H9 (cell line): Measurements from ENCODE around the gene SIGLEC9. TPM values are rescaled to one million over a fixed set of nuclear protein-coding genes. Genes with fewer than 3 reads are reported as not detected.
A peak's percentile ranks its signal among the peaks of the same experiment; 100 is the strongest.
"Not testable (repeated sequence)": the region's sequence is repeated elsewhere in the genome, so short reads cannot be mapped to it uniquely, and the experiment has no call there.

Experiments
- DNase-seq: peaks from one replicate; pipeline ENCODE4 v3.0.0-alpha.2; 2017
- H2AFZ ChIP-seq: one replicate; pipeline ENCODE4 v1.6.1; 2013; ENCODE audit warnings: mild to moderate bottlenecking, low read length, control low read depth, moderate library complexity
- H2AK5ac ChIP-seq: 2 replicates; pipeline ENCODE4 v1.6.1; 2013; ENCODE audit warnings: low read length, control low read depth, mixed read lengths; ENCODE audit not compliant: insufficient read length
- H2BK120ac ChIP-seq: one replicate; pipeline ENCODE4 v1.6.1; 2013; ENCODE audit warnings: low read depth, mild to moderate bottlenecking, low read length, control low read depth, inconsistent platforms; ENCODE audit not compliant: poor library complexity, severe bottlenecking
- H2BK12ac ChIP-seq: 2 replicates; pipeline ENCODE4 v1.6.1; 2013; ENCODE audit warnings: low read length, control low read depth, mixed read lengths, low read depth; ENCODE audit not compliant: insufficient read length
- H2BK15ac ChIP-seq: 2 replicates; pipeline ENCODE4 v1.6.1; 2013; ENCODE audit warnings: low read depth, low read length, control low read depth
- H2BK20ac ChIP-seq: one replicate; pipeline ENCODE4 v1.6.1; 2013; ENCODE audit warnings: low read depth, mild to moderate bottlenecking, low read length, control low read depth, inconsistent platforms; ENCODE audit not compliant: poor library complexity, severe bottlenecking
- H2BK5ac ChIP-seq: 2 replicates; pipeline ENCODE4 v1.6.1; 2013; ENCODE audit warnings: low read length, control low read depth, mixed read lengths; ENCODE audit not compliant: insufficient read length
- H3K14ac ChIP-seq: 2 replicates; pipeline ENCODE4 v1.6.1; 2013; ENCODE audit warnings: low read length, control low read depth; ENCODE audit not compliant: insufficient read depth
- H3K18ac ChIP-seq: 2 replicates; pipeline ENCODE4 v1.6.1; 2013; ENCODE audit warnings: low read depth, mild to moderate bottlenecking, mixed read lengths, low read length, control low read depth; ENCODE audit not compliant: insufficient read length
- H3K23ac ChIP-seq: 2 replicates; pipeline ENCODE4 v1.6.1; 2013; ENCODE audit warnings: low read length, control low read depth, mixed read lengths, low read depth; ENCODE audit not compliant: insufficient read length
- H3K23me2 ChIP-seq: 2 replicates; pipeline ENCODE4 v1.6.1; 2013; ENCODE audit warnings: low read depth, mild to moderate bottlenecking, mixed read lengths, low read length, control low read depth; ENCODE audit not compliant: insufficient read length, poor library complexity, severe bottlenecking
- H3K27ac ChIP-seq: 2 replicates; pipeline ENCODE4 v1.5.1; 2013; ENCODE audit warnings: low read length, control low read depth, mixed read lengths, low read depth; ENCODE audit not compliant: insufficient read length
- H3K27me3 ChIP-seq: 2 replicates; pipeline ENCODE4 v1.6.1; 2013; ENCODE audit warnings: low read length, control low read depth, inconsistent platforms; ENCODE audit not compliant: insufficient read depth
- H3K4ac ChIP-seq: 2 replicates; pipeline ENCODE4 v1.6.1; 2013; ENCODE audit warnings: low read depth, mild to moderate bottlenecking, control low read depth, inconsistent platforms, low read length, moderate library complexity
- H3K4me1 ChIP-seq: 2 replicates; pipeline ENCODE4 v1.6.1; 2013; ENCODE audit warnings: low read length, control low read depth, inconsistent platforms; ENCODE audit not compliant: insufficient read depth
- H3K4me2 ChIP-seq: 2 replicates; pipeline ENCODE4 v1.6.1; 2013; ENCODE audit warnings: low read length, control low read depth, mixed read lengths; ENCODE audit not compliant: insufficient read length, insufficient read depth
- H3K56ac ChIP-seq: 2 replicates; pipeline ENCODE4 v1.6.1; 2013; ENCODE audit warnings: low read depth, mild to moderate bottlenecking, mixed read lengths, low read length, control low read depth; ENCODE audit not compliant: insufficient read length
- H3K79me1 ChIP-seq: 2 replicates; pipeline ENCODE4 v1.6.1; 2013; ENCODE audit warnings: low read depth, mild to moderate bottlenecking, moderate library complexity, low read length, control low read depth, inconsistent platforms; ENCODE audit not compliant: insufficient read depth, poor library complexity, severe bottlenecking
- H3K79me2 ChIP-seq: 2 replicates; pipeline ENCODE4 v1.6.1; 2013; ENCODE audit warnings: low read length, control low read depth, inconsistent platforms; ENCODE audit not compliant: insufficient read depth
- H3K9ac ChIP-seq: 2 replicates; pipeline ENCODE4 v1.6.1; 2013; ENCODE audit warnings: low read length, control low read depth, mixed read lengths; ENCODE audit not compliant: insufficient read length; ENCODE audit errors: extremely low read depth
- H3K9me3 ChIP-seq: one replicate; pipeline ENCODE4 v1.6.1; 2013; ENCODE audit warnings: low read depth, low read length, inconsistent platforms; ENCODE audit not compliant: control insufficient read depth
- H3T11ph ChIP-seq: one replicate; pipeline ENCODE4 v1.6.1; 2013; ENCODE audit warnings: mild to moderate bottlenecking, low read length, control low read depth, inconsistent platforms
- H4K20me1 ChIP-seq: one replicate; pipeline ENCODE4 v1.6.1; 2013; ENCODE audit not compliant: control insufficient read depth, insufficient read length, insufficient read depth
- H4K5ac ChIP-seq: 2 replicates; pipeline ENCODE4 v1.6.1; 2013; ENCODE audit warnings: low read depth, mild to moderate bottlenecking, mixed read lengths, low read length, control low read depth; ENCODE audit not compliant: insufficient read length
- H4K8ac ChIP-seq: replicated peaks from 2 replicates; pipeline ENCODE4 v1.6.1; 2013; ENCODE audit warnings: low read length, control low read depth, mixed read lengths, low read depth; ENCODE audit not compliant: insufficient read length
- H4K91ac ChIP-seq: 2 replicates; pipeline ENCODE4 v1.6.1; 2013; ENCODE audit warnings: low read depth, mild to moderate bottlenecking, moderate library complexity, mixed read lengths, low read length, control low read depth; ENCODE audit not compliant: insufficient read length
- H3K27ac Mint-ChIP-seq, 3 experiments: 2 replicates in 2 of 3; 3 replicates in 1 of 3; pipeline ENCODE4 v1.8.0; 2020 to 2021; ENCODE audit warnings: mixed read lengths in 3 of 3, mild to moderate bottlenecking in 1 of 3, moderate library complexity in 1 of 3
- H3K27me3 Mint-ChIP-seq: 2 replicates; pipeline ENCODE4 v1.8.0; 2021; ENCODE audit warnings: low read depth, mild to moderate bottlenecking, moderate library complexity, mixed read lengths
- H3K36me3 Mint-ChIP-seq, 3 experiments: 2 replicates in 2 of 3; 3 replicates in 1 of 3; pipeline ENCODE4 v1.8.0; 2020 to 2021; ENCODE audit warnings: low read depth in 3 of 3, mixed read lengths in 3 of 3; ENCODE audit not compliant: insufficient read depth in 1 of 3
- H3K4me1 Mint-ChIP-seq, 2 experiments: 2 replicates each; pipeline ENCODE4 v1.8.0; 2020; ENCODE audit warnings: mixed read lengths in 2 of 2
- H3K4me3 Mint-ChIP-seq, 2 experiments: 2 replicates in 1 of 2; 3 replicates in 1 of 2; pipeline ENCODE4 v1.8.0; 2020 to 2021; ENCODE audit warnings: mild to moderate bottlenecking in 2 of 2, mixed read lengths in 2 of 2, moderate library complexity in 1 of 2
- H3K9me3 Mint-ChIP-seq, 2 experiments: 2 replicates in 1 of 2; 3 replicates in 1 of 2; pipeline ENCODE4 v1.8.0; 2020; ENCODE audit warnings: mild to moderate bottlenecking in 2 of 2, mixed read lengths in 2 of 2, moderate library complexity in 1 of 2
- CTCF ChIP-seq: fragments of 200-600 bp; sonication (generic); conservative IDR thresholded peaks from 3 replicates; pipeline ENCODE4 v1.8.0; 2021; ENCODE audit warnings: antibody characterized with exemption, mild to moderate bottlenecking
- WGBS: extraction: QIAGEN DNeasy Blood & Tissue Kit; methylation state at CpG from one replicate; pipeline ENCODE4 v1.1.7; 2013; ENCODE audit warnings: missing lambda C conversion rate, low lambda C conversion rate, mixed read lengths; ENCODE audit not compliant: insufficient read length; ENCODE audit errors: extremely low coverage; 5-methylcytosine and 5-hydroxymethylcytosine counted together
- total RNA-seq: library from RNA; stranded (reverse); gene quantifications from 2 replicates; pipeline ENCODE4 v1.2.1, GENCODE V29; 2021

The SIGLEC9 gene
- total RNA-seq, 1 experiment from 2014 or later = not detected

GRCh38 chr19:51142119-51142518 is 17.4 kb downstream of the SIGLEC9 start, which contains the start of gene SIGLEC7:
Gene SIGLEC7, plus strand, starts transcription at chr19:51142301. Its CDS starts 69 bp downstream, at chr19:51142370.
- Histone ChIP-seq H3K14ac (no peak within 1 kb of the TSS), H3K27ac (no peak within 1 kb of the TSS), H2BK15ac (no peak within 1 kb of the TSS), H4K20me1 (no peaks in the 10 kb centered on the region), H4K91ac (no peak within 1 kb of the TSS), H2BK20ac (no peak within 1 kb of the TSS), H3K79me1 (no peaks in the 10 kb centered on the region), H2BK5ac (no peak within 1 kb of the TSS), H4K8ac (no peak within 1 kb of the TSS), H2BK120ac (no peak within 1 kb of the TSS), H3K79me2 (no peaks in the 10 kb centered on the region), H3K23me2 (peaks cover 3% of the 10 kb centered on the region), H4K5ac (no peak within 1 kb of the TSS), H3K4me2 (no peak within 1 kb of the TSS), H3T11ph (no peak within 1 kb of the TSS), H2AK5ac (no peak within 1 kb of the TSS), H3K4me1 (no peaks in the 10 kb centered on the region; the same call in 1 of the 2 replicates), H3K56ac (no peak within 1 kb of the TSS), H2AFZ (no peak within 1 kb of the TSS), H2BK12ac (no peak within 1 kb of the TSS), H3K18ac (no peak within 1 kb of the TSS), H3K27me3 (no peaks in the 10 kb centered on the region; the same call in 1 of the 2 replicates), H3K4ac (no peak within 1 kb of the TSS), H3K9me3 (no peaks in the 10 kb centered on the region), H3K9ac (no peak within 1 kb of the TSS), H3K23ac (no peak within 1 kb of the TSS)
- Mint-ChIP-seq H3K9me3 (no peaks in the 10 kb centered on the region), H3K36me3 (no peaks in the 10 kb centered on the region), H3K4me1 (peaks cover 23 to 32% of the 10 kb centered on the region in 2 experiments), H3K4me3 (peak within 1 kb of the TSS in 1 of 2 experiments; percentile 14; a peak in 1 of 5 replicates), H3K27me3 (peaks cover 19% of the 10 kb centered on the region), H3K27ac (peak within 1 kb of the TSS in 1 of 3 experiments; percentile 11; a peak in 2 of 7 replicates)
- no peak for DNase-seq
- WGBS = no CpG with 5 or more reads among the region's 14 CpGs
- TF ChIP-seq CTCF = no peak

- not testable (repeated sequence) for H3K23me2 ChIP-seq, H2BK20ac ChIP-seq, H3K27ac Mint-ChIP-seq, H3K79me2 ChIP-seq, H4K20me1 ChIP-seq, H3K9me3 ChIP-seq, H3K4ac ChIP-seq, H3K4me2 ChIP-seq, H2BK15ac ChIP-seq, H3T11ph ChIP-seq, H3K9ac ChIP-seq, H3K4me3 Mint-ChIP-seq, H3K79me1 ChIP-seq, H3K9me3 Mint-ChIP-seq, H3K27me3 ChIP-seq, H3K14ac ChIP-seq, H3K36me3 Mint-ChIP-seq, H4K5ac ChIP-seq, H3K23ac ChIP-seq, H2BK120ac ChIP-seq, H4K91ac ChIP-seq, H4K8ac ChIP-seq, H2AFZ ChIP-seq, DNase-seq, H2BK12ac ChIP-seq, H3K56ac ChIP-seq, H3K27ac ChIP-seq, H3K4me1 ChIP-seq, H3K18ac ChIP-seq, H2BK5ac ChIP-seq, H2AK5ac ChIP-seq
- Mint-ChIP-seq H3K27me3 (peaks cover 16% of the 10 kb centered on the region), H3K4me1 (peaks cover 15 to 24% of the 10 kb centered on the region in 2 experiments)
- WGBS = no CpG with 5 or more reads among the region's 15 CpGs
Observed at GRCh38 chr19:51142809-51143475, 18.2 kb downstream of the SIGLEC9 start.
